NCI-H345 treated with DMSO at 0.1 percent for 48 hours (cell line): ENCODE data around the gene WDR6.
"Not testable (repeated sequence)": the region's sequence is repeated elsewhere in the genome, so short reads cannot be mapped to it uniquely, and the experiment has no call there.

ENCODE experiments used
- DNase-seq: peaks from one replicate; lab custom pipeline; 2025; ENCODE audit not compliant: unreplicated experiment; lab: John Stamatoyannopoulos, UW

The WDR6 gene

DNA sequence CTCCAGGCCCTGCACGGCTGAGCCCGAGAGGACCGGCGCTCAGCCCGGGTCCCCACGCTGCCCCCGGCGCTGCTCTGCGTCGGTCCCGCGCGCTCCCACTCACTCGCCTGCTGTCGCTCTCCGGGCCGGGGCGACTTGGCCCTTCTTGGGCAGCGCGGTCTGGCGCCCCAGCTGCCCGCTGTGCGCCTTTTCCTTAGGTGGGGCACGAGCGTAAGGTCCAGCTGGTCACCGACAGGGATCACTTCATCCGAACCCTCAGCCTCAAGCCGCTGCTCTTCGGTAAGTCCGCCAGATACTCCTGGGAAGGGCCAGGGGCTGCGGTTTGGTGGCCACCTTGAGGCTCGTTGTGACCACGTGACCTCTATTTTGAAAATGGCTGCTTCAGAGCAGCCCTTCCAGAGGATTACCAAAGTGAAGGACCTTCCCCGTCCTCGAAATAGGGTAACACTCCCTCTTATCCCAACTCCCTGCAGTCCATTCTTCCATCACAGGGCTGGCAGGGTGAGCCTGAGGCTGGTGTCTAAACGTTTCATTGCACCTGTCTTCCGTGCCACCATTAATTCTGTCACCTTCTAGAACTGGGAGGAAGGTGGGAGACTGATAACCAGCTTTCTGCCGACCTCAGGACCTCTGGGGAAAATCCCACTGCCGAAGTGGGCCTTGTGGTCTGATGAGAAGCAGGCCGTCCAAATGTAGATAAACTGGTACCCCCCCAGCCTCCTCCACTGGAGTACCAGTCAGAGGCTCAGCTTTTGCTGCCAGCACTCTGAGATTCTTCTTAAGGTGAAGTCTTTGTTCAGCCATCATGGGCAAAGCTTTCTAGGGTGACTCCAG lies 16.3 kb upstream of the WDR6 start:
- DNase-seq: no peak

DNA sequence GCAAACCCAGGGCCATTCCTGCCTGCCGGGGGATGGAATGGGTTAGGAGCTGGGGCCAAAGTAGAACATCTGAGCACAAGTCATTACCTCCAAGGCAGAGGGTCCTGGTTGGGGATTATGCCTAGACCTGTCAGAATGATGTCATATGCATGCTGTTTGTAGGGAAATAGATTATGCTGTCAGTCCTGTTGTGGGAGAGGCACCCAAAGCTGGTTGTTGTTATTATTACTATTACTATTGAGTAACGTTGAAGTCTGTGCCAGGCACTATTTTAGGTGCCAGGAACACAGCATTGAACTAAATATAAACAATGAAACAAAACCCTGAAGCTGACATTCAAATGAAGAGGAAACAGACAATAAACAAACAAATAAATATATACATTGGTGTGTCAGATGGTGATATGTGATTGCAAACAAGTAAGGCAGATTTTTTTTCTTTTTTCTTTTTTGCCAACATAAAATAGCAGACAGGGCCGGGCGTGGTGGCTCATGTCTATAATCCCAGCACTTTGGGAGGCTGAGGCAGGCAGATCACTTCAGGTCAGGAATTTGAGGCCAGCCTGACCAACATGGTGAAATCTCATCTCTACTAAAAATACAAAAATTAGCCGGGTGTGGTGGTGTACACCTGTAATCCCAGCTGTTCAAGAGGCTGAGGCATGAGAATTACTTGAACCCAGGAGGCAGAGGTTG lies 15.2 kb upstream of the WDR6 start:
- DNase-seq: no peak

GRCh38 chr3:48993834-48994233 lies 13.4 kb upstream of the WDR6 start:
- DNase-seq: no peak

- no peak for DNase-seq
Measured at GRCh38 chr3:48996640-48997039, 10.6 kb upstream of the WDR6 start.

DNA sequence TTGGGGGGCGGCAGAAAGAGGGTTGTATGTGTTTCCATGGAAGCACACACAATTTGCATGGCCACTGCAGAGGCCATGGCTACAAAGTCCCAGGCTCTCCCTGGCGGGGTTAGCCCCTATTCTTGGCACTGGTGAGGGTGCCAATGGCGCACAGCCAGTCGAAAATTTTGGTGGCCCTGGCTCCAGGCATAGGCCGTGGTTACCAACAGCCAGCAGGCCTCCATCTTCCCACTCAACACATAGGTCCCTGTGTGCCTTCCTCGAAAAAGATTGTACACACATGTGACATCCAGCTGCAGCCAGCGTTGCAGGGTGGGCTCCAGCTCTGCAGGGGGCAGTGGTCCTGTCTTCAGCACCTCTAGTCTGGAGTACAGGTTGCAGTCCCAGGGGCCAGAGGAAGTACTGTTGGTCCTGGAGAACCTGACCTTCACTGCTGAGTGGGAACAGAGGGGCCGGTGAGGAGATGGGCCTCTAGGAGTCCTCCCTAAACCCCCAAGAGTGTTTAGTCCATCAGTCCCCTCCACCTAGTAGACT lies 10.0 kb upstream of the WDR6 start:
- no peak for DNase-seq

DNA sequence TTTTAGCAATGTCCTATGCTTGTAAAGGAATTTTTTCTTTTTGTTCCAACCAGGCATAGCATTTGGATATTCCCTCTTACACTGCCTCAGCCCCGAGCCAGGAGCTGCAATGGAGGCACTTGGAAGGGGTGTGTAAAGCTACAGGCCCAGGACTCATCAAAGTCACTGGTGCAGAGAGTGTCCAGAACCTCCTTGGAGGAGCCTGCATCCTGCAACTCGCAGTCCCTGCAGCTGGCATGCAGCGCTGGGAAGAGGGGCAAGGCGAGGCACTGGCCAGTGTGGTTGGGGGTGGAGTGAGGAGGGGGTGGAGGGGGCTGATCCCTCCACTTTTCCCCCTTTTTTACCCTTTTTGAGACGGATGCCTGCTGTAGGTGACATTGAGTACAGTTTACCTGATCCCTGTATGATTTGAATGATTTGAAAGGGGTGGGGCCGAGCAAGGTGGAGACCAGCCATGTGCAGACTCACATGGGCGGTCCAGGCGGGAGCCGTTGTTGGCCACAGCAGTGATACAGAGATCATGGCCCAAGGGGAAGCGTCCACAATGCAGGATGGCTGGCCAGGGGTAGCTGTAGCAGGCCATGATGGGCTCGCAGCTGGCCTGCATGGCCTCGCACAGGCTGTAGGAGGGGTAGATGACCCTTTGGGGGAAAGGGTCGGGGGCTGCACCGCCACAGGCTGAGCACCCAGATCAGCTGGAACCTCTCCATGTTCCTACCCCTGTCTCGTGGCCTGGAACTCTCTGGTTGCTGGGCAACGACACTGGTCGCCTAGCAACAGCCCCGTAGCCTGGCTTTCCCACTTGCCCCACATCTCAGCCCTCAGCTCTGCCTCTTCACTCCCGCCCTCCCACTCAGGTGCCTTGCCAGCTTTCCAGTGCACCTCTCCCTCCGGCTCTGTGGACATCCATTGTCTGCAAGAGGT lies 9.2 kb upstream of the WDR6 start:
- DNase-seq: peak; percentile 35

DNA sequence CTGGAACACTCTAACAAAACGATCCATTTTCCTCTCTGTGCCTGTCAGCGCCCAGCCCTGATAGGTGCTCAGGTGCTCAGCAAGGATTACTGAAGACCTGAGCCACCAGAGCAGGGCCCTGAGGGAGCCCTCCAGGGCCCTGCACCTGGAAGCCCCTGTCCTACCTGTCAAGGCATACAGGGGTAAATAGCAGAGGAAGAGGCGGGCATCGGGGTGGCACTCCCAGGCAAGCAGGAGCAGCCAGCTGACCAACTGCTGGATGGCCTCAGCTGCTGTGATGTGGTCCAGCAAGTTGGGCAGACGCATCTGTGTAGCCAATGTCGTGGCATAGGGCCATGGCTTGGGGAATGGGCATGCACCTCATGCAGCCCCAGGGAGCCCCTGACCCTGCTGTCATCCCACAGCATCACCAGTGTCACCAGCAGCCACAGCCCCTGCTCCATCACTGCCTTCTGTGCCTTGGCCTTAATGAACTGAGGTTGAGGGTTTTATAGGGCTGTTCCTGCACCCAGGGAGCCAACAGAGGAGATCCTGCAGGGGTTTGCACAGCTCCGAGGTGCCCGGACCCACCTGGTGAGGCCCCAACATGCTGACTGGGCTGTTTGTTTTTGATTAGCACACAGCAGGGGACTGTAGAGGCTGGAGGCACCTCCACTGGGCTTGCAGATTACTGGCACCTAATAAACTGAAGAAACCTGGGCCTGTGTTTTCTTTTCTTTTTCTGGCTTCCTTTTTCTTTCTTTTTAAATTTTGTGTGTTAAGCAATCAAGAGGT lies 7.9 kb upstream of the WDR6 start:
- no peak for DNase-seq

GRCh38 chr3:49001155-49001554 lies 6.0 kb upstream of the WDR6 start:
- no peak for DNase-seq

DNA sequence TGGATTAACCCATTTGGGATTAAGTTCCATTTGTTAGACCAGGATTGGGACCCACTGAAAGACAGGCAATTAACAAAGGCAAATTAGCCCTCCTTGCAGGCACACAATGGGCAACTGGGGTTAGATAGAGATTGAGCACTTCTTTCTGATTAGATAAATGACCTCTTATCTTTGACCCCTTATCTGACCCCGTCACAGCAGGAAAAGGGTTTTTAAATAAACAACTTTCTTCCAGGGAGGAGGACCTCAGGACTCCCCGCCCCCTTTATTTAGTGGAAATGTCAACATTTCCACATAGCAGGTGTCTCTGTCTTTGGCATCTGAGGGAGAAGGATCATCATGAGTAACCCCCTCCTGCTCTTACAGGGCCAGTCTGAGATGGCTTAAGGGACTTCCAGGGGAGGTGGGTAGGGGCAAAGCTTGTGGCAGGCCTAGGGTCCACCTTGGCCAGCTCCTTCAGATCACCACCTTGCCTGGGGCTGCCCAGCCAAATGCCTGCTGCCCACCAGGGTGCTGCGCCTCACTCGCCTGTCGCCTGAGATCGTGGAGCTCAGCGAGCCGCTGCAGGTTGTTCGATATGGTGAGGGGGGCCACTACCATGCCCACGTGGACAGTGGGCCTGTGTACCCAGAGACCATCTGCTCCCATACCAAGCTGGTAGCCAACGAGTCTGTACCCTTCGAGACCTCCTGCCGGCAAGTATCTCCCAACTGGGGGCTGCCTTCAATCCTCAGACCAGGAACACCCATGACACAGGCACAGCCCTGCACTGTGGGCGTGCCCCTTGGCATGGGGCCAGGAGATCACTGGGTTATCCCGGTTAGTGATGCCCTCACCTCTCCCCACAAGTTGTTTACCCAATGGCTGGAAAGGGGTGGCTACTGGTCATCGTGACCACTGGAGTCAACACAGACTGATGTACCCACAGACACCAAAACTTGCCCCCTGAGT lies 2.6 kb upstream of the WDR6 start:
- no peak for DNase-seq

DNA sequence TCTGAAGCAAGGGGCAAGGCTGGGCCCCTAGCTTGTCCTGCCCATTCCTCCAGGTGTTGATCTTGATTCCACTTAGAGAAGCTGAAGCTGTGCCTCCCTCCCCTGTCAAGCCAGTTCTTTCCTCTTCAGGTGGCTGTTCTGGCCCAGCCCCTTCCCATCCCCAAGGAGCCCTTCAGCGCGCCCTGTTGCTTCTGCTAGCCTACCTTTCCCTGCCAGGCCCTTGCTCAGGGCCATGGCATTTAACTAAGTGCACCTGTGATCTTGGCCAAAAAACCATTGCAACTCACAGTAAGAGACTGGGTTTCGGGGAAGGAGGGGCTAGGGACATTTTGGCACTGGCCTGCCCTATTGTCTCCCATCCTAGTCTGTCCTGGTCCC lies 1.9 kb upstream of the WDR6 start:
- DNase-seq: no peak

DNA sequence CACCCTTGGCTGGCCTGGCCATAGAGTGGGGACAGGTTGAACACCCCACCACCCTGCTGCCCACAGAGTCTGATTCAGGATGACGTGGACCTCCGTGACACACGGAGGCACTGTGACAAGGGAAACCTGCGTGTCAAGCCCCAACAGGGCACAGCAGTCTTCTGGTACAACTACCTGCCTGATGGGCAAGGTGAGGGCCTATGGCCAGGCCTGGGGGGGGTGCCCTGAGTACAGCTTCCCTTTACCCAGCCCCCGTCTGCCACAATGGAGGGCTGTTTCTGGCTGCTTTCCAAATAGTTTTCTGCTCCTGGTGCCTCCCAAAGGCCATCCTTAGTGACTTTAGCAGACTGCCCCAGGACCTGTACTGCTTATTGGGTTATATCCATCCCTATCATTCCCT lies 1.2 kb upstream of the WDR6 start:
- no peak for DNase-seq

GRCh38 chr3:49006408-49007067 lies 653 bp upstream of the WDR6 start:
- DNase-seq: no peak

GRCh38 chr3:49007771-49008528 lies 759 bp downstream of the WDR6 start:
- DNase-seq: no peak

DNA sequence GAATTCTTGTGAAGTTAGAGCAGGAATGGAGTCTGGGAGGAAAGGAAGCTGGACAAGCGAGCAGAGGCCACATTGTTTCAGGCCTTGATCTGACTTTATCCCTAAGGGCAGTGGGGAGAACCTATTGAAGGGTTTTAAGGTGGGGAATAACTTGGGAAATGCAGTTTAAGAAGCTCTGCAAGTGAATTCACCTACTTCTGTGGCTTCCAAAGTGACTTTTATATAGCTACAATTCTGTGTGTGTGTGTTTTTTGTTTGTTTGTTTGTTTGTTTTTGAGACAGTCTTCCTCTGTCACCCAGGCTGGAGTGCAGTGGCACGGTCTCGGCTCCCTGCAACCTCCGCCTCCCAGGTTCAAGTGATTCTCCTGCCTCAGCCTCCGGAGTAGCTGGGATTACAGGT lies 1.4 kb downstream of the WDR6 start:
- not testable (repeated sequence) for DNase-seq

DNA sequence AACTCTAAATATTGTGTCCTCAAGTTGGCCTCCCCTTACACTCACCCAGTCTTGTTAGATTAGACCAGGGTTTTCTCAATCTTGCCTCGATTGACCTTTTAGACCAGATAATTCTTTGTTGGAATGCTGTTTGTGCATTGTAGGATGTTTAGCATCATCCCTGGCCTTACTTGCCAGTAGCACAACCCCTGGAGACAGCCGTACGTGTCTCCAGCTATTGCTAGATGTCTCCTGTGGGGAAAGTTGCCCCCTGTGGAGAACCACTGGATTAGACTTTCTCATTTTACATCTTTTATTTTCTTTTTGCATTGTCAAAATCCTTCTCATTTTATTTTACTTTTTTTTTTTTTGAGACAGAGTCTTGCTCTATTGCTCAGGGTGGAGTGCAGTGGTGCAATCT lies 2.2 kb downstream of the WDR6 start:
- no peak for DNase-seq

DNA sequence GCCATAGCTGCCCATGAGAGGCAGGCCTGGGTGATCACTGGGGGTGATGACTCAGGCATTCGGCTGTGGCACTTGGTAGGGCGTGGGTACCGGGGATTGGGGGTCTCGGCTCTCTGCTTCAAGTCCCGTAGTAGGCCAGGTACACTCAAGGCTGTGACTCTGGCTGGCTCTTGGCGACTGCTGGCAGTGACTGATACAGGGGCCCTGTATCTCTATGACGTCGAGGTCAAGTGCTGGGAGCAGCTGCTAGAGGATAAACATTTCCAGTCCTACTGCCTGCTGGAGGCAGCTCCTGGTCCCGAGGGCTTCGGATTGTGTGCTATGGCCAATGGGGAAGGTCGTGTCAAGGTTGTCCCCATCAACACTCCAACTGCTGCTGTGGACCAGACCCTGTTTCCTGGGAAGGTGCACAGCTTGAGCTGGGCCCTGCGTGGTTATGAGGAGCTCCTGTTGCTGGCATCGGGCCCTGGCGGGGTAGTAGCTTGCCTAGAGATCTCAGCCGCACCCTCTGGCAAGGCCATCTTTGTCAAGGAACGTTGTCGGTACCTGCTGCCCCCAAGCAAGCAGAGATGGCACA lies 5.3 kb downstream of the WDR6 start:
- DNase-seq: no peak

DNA sequence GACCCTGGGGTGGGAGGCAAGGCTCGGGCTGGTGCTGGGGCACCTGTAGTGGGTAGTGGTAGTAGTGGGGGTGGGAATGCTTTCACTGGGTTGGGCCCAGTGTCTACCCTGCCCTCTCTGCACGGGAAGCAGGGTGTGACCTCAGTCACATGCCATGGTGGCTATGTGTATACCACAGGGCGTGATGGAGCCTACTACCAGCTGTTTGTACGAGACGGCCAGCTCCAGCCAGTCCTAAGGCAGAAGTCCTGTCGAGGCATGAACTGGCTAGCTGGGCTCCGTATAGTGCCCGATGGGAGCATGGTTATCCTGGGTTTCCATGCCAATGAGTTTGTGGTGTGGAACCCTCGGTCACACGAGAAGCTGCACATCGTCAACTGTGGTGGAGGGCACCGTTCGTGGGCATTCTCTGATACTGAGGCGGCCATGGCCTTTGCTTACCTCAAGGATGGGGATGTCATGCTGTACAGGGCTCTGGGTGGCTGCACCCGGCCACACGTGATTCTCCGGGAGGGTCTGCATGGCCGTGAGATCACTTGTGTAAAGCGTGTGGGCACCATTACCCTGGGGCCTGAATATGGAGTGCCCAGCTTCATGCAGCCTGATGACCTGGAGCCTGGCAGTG lies 6.0 kb downstream of the WDR6 start:
- no peak for DNase-seq
